ENCODE data around the gene AAGAB.
"Not testable (repeated sequence)": the region's sequence is repeated elsewhere in the genome, so short reads cannot be mapped to it uniquely, and the experiment has no call there.

Gene AAGAB

GRCh38 chr15:67170143-67170925 lies 84.1 kb downstream of the AAGAB start:
- DNase-seq = no peak

GRCh38 chr15:67168694-67169093 lies 85.8 kb downstream of the AAGAB start:
- DNase-seq = no peak

- DNase-seq = no peak
Measured at GRCh38 chr15:67167091-67167490, 87.4 kb downstream of the AAGAB start.

GRCh38 chr15:67166280-67167009 lies 88.0 kb downstream of the AAGAB start:
- DNase-seq = no peak

GRCh38 chr15:67165254-67166253 lies 88.9 kb downstream of the AAGAB start:
- DNase-seq = no peak

- DNase-seq = no peak
Measured at GRCh38 chr15:67164811-67165253, 89.6 kb downstream of the AAGAB start.

GRCh38 chr15:67164401-67164791 lies 90.1 kb downstream of the AAGAB start:
- DNase-seq = no peak

GRCh38 chr15:67163180-67163579 lies 91.3 kb downstream of the AAGAB start:
- DNase-seq = no peak

- DNase-seq = no peak
Measured at GRCh38 chr15:67161881-67162280, 92.6 kb downstream of the AAGAB start.

- no peak for DNase-seq
Measured at GRCh38 chr15:67161412-67161811, 93.0 kb downstream of the AAGAB start.

GRCh38 chr15:67158367-67158766 lies 96.1 kb downstream of the AAGAB start:
- no peak for DNase-seq

- DNase-seq = no peak
Measured at GRCh38 chr15:67157521-67158252, 96.8 kb downstream of the AAGAB start.

GRCh38 chr15:67156834-67157233 lies 97.6 kb downstream of the AAGAB start:
- no peak for DNase-seq

- DNase-seq = no peak
Measured at GRCh38 chr15:67156426-67156825, 98.0 kb downstream of the AAGAB start.

GRCh38 chr15:67154249-67154648 lies 100.2 kb downstream of the AAGAB start:
- DNase-seq = no peak

- DNase-seq = not testable (repeated sequence)
Measured at GRCh38 chr15:67153044-67153443, 101.4 kb downstream of the AAGAB start.

- DNase-seq = no peak
Measured at GRCh38 chr15:67152429-67152828, 102.0 kb downstream of the AAGAB start.

Data from fibroblast of skin of abdomen (primary cell).